ENCODE results near the gene MOB3B. TPM values are rescaled to one million over a fixed set of nuclear protein-coding genes. Genes with fewer than 3 reads are reported as not detected.

Gene MOB3B
- total and polyA plus RNA-seq, 2 of the 13 experiments (the other 11 are each of a cell fraction or from before 2014, with no cell fraction given) = 0.03 to 0.09 TPM

GRCh38 chr9:27545471-27545870 is 15.9 kb upstream of the MOB3B start:
- Histone ChIP-seq H2AFZ (ENCODE audit: low read length) (no peak overlapping the region), H3K4me1 (ENCODE audit: insufficient read depth, low read length) (peaks cover under 1% of the 10 kb centered on the region; the same call in 1 of the 2 replicates), H3K9me3 (ENCODE audit: low read length) (no peaks in the 10 kb centered on the region), H3K36me3 (replicated peaks in 1 of 2; ENCODE audit: control insufficient read depth in 1 of 2, insufficient read depth in 2 of 2, low read length in 2 of 2) (no peaks in the 10 kb centered on the region), H3K79me2 (ENCODE audit: insufficient read depth, low read length) (no peaks in the 10 kb centered on the region), H3K4me3 (replicated peaks in 1 of 3; ENCODE audit: insufficient read depth in 1 of 3, low read depth in 2 of 3, low read length in 3 of 3) (no peak overlapping the region), H3K27ac (ENCODE audit: extremely low read length, insufficient read depth, low read length) (no peak overlapping the region), H4K20me1 (ENCODE audit: insufficient read depth, low read length) (no peaks in the 10 kb centered on the region), H3K27me3 (ENCODE audit: control insufficient read depth in 1 of 2, insufficient read depth in 2 of 2, low read length in 2 of 2) (no peaks in the 10 kb centered on the region), H3K9ac (ENCODE audit: insufficient read depth, low read depth, low read length) (no peak overlapping the region), H3K4me2 (ENCODE audit: low read depth, low read length) (no peak overlapping the region)
- no peak for FAIRE-seq
- CTCF ChIA-PET (ENCODE audit: low intra/inter-chr PET ratio, low total read pairs) = no interaction called here
- in situ Hi-C loops (cut with HindIII; ENCODE audit: extremely low pct_ligation_motif_present, low pct_unique_long_range_greater_than_20kb) (no loop called here), intact Hi-C loops (cut with micrococcal nuclease; ENCODE audit: unreplicated experiment) (loop anchor here (5.0 kb wide), 1 partner anchor 298 kb away; no protein-coding TSS in a partner anchor)
- POLR2A ChIA-PET = no interaction called here
- 93% methylated on average over 3 of the region's 3 CpGs for WGBS (ENCODE audit: low lambda C conversion rate)
- TF ChIP-seq ZNF713 (CRISPR knock-in tag; IDR thresholded peaks at IDR 0.05) = no peak
- no peak for TF ChIP-seq FOSL2 (CRISPR knock-in tag; IDR thresholded peaks at IDR 0.05)
- TF ChIP-seq, protein P1, sequence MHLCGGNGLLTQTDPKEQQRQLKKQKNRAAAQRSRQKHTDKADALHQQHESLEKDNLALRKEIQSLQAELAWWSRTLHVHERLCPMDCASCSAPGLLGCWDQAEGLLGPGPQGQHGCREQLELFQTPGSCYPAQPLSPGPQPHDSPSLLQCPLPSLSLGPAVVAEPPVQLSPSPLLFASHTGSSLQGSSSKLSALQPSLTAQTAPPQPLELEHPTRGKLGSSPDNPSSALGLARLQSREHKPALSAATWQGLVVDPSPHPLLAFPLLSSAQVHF (CRISPR knock-in tag; IDR thresholded peaks at IDR 0.05) = no peak
- TF ChIP-seq, protein P2, sequence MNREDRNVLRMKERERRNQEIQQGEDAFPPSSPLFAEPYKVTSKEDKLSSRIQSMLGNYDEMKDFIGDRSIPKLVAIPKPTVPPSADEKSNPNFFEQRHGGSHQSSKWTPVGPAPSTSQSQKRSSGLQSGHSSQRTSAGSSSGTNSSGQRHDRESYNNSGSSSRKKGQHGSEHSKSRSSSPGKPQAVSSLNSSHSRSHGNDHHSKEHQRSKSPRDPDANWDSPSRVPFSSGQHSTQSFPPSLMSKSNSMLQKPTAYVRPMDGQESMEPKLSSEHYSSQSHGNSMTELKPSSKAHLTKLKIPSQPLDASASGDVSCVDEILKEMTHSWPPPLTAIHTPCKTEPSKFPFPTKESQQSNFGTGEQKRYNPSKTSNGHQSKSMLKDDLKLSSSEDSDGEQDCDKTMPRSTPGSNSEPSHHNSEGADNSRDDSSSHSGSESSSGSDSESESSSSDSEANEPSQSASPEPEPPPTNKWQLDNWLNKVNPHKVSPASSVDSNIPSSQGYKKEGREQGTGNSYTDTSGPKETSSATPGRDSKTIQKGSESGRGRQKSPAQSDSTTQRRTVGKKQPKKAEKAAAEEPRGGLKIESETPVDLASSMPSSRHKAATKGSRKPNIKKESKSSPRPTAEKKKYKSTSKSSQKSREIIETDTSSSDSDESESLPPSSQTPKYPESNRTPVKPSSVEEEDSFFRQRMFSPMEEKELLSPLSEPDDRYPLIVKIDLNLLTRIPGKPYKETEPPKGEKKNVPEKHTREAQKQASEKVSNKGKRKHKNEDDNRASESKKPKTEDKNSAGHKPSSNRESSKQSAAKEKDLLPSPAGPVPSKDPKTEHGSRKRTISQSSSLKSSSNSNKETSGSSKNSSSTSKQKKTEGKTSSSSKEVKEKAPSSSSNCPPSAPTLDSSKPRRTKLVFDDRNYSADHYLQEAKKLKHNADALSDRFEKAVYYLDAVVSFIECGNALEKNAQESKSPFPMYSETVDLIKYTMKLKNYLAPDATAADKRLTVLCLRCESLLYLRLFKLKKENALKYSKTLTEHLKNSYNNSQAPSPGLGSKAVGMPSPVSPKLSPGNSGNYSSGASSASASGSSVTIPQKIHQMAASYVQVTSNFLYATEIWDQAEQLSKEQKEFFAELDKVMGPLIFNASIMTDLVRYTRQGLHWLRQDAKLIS (CRISPR knock-in tag; IDR thresholded peaks at IDR 0.05) = no peak
- no peak for TF ChIP-seq REL (CRISPR knock-in tag; conservative IDR thresholded peaks at IDR 0.05)
- no peak for TF ChIP-seq HINFP (CRISPR knock-in tag; IDR thresholded peaks at IDR 0.05; ENCODE audit: low read depth)
- TF ChIP-seq KDM2A (CRISPR knock-in tag; IDR thresholded peaks at IDR 0.05; ENCODE audit: borderline replicate concordance, low read depth) = no peak
- no peak for TF ChIP-seq NFKB2 (CRISPR knock-in tag; IDR thresholded peaks at IDR 0.05; ENCODE audit: borderline replicate concordance)
- no peak for TF ChIP-seq POLR2AphosphoS2 (IDR thresholded peaks at IDR 0.05; ENCODE audit: low read depth, low read length)
- TF ChIP-seq, protein P3, sequence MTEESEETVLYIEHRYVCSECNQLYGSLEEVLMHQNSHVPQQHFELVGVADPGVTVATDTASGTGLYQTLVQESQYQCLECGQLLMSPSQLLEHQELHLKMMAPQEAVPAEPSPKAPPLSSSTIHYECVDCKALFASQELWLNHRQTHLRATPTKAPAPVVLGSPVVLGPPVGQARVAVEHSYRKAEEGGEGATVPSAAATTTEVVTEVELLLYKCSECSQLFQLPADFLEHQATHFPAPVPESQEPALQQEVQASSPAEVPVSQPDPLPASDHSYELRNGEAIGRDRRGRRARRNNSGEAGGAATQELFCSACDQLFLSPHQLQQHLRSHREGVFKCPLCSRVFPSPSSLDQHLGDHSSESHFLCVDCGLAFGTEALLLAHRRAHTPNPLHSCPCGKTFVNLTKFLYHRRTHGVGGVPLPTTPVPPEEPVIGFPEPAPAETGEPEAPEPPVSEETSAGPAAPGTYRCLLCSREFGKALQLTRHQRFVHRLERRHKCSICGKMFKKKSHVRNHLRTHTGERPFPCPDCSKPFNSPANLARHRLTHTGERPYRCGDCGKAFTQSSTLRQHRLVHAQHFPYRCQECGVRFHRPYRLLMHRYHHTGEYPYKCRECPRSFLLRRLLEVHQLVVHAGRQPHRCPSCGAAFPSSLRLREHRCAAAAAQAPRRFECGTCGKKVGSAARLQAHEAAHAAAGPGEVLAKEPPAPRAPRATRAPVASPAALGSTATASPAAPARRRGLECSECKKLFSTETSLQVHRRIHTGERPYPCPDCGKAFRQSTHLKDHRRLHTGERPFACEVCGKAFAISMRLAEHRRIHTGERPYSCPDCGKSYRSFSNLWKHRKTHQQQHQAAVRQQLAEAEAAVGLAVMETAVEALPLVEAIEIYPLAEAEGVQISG (CRISPR knock-in tag; IDR thresholded peaks at IDR 0.05) = no peak
- BruUV-seq (replicated peaks) = no TSS peak
- ATAC-seq = no peak
- DNase-seq (ENCODE audit: low spot score) = no peak

Measured in HepG2 (cell line).